ENCODE measurements around the gene FAR2. TPM values are rescaled to one million over a fixed set of nuclear protein-coding genes. Genes with fewer than 3 reads are reported as not detected.

The FAR2 gene
- polyA plus RNA-seq, 1 of the 3 experiments (the other 2 are of a cell fraction): 7.4 TPM

- no peaks in the 10 kb centered on the region for H3K36me3 ChIP-seq (replicated peaks in 1 of 2; ENCODE audit: control insufficient read depth in 1 of 2, insufficient read depth in 2 of 2, low read length in 1 of 2)
- CTCF ChIA-PET: interaction anchor here (1.1 to 1.2 kb wide), 2 partner anchors 9 to 227 kb away, joined by 3 read pairs; no protein-coding TSS in a partner anchor
- H3K27ac ChIP-seq (ENCODE audit: low read depth in 2 of 2, low read length in 1 of 2): no peak overlapping the region
- H3K9ac ChIP-seq: no peak overlapping the region
- no peaks in the 10 kb centered on the region; a peak in 1 of 4 replicates for H3K4me1 ChIP-seq (ENCODE audit: control insufficient read depth in 1 of 2, insufficient read depth in 2 of 2, low read depth in 1 of 2, low read length in 1 of 2)
- H3K4me2 ChIP-seq: no peak overlapping the region
- H3K9me2 ChIP-seq: no peaks in the 10 kb centered on the region
- WGBS (ENCODE audit: low lambda C conversion rate): 63% methylated on average over 2 of the region's 2 CpGs
- no peak overlapping the region for H3K4me3 ChIP-seq (ENCODE audit: low read depth in 2 of 2, low read length in 1 of 2)
- no peaks in the 10 kb centered on the region for H3K79me2 ChIP-seq (ENCODE audit: insufficient read depth)
- no peaks in the 10 kb centered on the region for H3K9me3 ChIP-seq
- no peak overlapping the region for H2AFZ ChIP-seq (ENCODE audit: low read depth)
- POLR2A ChIA-PET: no interaction called here
- no peak for DNase-seq
- H3K27me3 ChIP-seq (ENCODE audit: insufficient read depth): no peaks in the 10 kb centered on the region
- H3F3A ChIP-seq (replicated peaks; ENCODE audit: insufficient read depth): no peaks in the 10 kb centered on the region
- no peaks in the 10 kb centered on the region for H4K20me1 ChIP-seq (ENCODE audit: insufficient read depth)
- TF ChIP-seq EZH2phosphoT487 (IDR thresholded peaks at IDR 0.05; ENCODE audit: borderline replicate concordance, low read depth): no peak
Observed at GRCh38 chr12:29299633-29300032, 150.6 kb downstream of the FAR2 start.

DNA sequence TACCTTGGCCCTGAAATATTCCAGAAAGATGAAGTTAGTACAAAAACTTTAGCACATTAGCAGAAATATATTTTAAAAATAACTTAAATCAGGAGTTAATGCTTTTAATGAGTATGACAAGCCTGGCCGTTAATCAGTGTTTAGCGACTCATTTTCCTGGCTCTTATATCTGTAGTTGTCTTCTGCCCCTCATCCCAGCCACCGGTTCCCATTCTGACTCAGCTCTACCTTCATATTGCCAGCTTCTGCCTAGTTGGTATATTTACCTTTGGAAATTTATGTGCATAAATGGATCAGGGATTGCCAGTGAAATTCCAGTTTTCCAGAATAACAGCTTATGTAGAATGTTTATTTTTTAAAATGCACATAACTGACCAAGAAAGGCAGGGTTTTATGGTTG, 152.0 kb downstream of the FAR2 start:
- H3K4me2 ChIP-seq: no peak overlapping the region
- no peaks in the 10 kb centered on the region for H3K27me3 ChIP-seq (ENCODE audit: insufficient read depth)
- WGBS (ENCODE audit: low lambda C conversion rate): 76% methylated on average over 3 of the region's 3 CpGs
- no peak for DNase-seq
- H2AFZ ChIP-seq (ENCODE audit: low read depth): no peak overlapping the region
- H3K4me3 ChIP-seq (ENCODE audit: low read depth in 2 of 2, low read length in 1 of 2): no peak overlapping the region
- no peak overlapping the region for H3K9ac ChIP-seq
- H3K79me2 ChIP-seq (ENCODE audit: insufficient read depth): no peaks in the 10 kb centered on the region
- TF ChIP-seq, protein P1, sequence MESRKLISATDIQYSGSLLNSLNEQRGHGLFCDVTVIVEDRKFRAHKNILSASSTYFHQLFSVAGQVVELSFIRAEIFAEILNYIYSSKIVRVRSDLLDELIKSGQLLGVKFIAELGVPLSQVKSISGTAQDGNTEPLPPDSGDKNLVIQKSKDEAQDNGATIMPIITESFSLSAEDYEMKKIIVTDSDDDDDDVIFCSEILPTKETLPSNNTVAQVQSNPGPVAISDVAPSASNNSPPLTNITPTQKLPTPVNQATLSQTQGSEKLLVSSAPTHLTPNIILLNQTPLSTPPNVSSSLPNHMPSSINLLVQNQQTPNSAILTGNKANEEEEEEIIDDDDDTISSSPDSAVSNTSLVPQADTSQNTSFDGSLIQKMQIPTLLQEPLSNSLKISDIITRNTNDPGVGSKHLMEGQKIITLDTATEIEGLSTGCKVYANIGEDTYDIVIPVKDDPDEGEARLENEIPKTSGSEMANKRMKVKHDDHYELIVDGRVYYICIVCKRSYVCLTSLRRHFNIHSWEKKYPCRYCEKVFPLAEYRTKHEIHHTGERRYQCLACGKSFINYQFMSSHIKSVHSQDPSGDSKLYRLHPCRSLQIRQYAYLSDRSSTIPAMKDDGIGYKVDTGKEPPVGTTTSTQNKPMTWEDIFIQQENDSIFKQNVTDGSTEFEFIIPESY (IDR thresholded peaks at IDR 0.05; ENCODE audit: borderline replicate concordance, low read depth): no peak
- TF ChIP-seq GABPA (IDR thresholded peaks at IDR 0.05; ENCODE audit: low read depth): no peak
- no peak for TF ChIP-seq RFX5 (IDR thresholded peaks at IDR 0.05; ENCODE audit: low read length)
- TF ChIP-seq MEF2A (IDR thresholded peaks at IDR 0.05; ENCODE audit: borderline replicate concordance, low read depth): no peak
- CTCF ChIA-PET: no interaction called here
- POLR2A ChIA-PET: no interaction called here
- H3K9me3 ChIP-seq: no peaks in the 10 kb centered on the region
- no peaks in the 10 kb centered on the region; a peak in 1 of 4 replicates for H3K4me1 ChIP-seq (ENCODE audit: control insufficient read depth in 1 of 2, insufficient read depth in 2 of 2, low read depth in 1 of 2, low read length in 1 of 2)
- no peaks in the 10 kb centered on the region for H4K20me1 ChIP-seq (ENCODE audit: insufficient read depth)
- H3K27ac ChIP-seq (ENCODE audit: low read depth in 2 of 2, low read length in 1 of 2): no peak overlapping the region
- H3K9me2 ChIP-seq: no peaks in the 10 kb centered on the region
- H3K36me3 ChIP-seq (replicated peaks in 1 of 2; ENCODE audit: control insufficient read depth in 1 of 2, insufficient read depth in 2 of 2, low read length in 1 of 2): no peaks in the 10 kb centered on the region
- no peaks in the 10 kb centered on the region for H3F3A ChIP-seq (replicated peaks; ENCODE audit: insufficient read depth)

DNA sequence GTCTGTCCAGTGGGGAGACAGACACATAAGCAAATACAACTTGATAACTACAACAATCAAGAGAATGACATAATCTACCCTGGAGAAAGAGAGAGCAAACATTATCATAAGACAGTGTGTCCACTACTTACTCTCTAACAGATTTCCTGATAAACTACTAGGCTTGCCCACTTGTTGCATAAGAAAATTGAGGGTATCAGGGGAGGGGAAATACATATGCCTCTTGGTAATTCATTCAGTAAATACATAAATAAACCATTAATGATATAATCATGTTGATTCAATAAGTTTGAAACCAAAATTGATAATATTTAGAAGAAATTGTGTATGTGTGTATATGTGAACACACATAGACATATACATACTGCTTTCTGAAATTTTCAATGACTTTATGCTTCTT, 155.3 kb downstream of the FAR2 start:
- H3K9me3 ChIP-seq: no peaks in the 10 kb centered on the region
- no peaks in the 10 kb centered on the region; a peak in 1 of 4 replicates for H3K4me1 ChIP-seq (ENCODE audit: control insufficient read depth in 1 of 2, insufficient read depth in 2 of 2, low read depth in 1 of 2, low read length in 1 of 2)
- CTCF ChIA-PET: interaction anchor here (5.6 kb wide), 1 partner anchor 13 kb away, joined by 36 read pairs; no protein-coding TSS in a partner anchor
- TF ChIP-seq GABPA (IDR thresholded peaks at IDR 0.05; ENCODE audit: low read depth) (no peak), EZH2phosphoT487 (IDR thresholded peaks at IDR 0.05; ENCODE audit: borderline replicate concordance, low read depth) (no peak), JUND (IDR thresholded peaks at IDR 0.05) (no peak), GATA2 (CRISPR knock-in tag; IDR thresholded peaks at IDR 0.05) (no peak), MAX (IDR thresholded peaks at IDR 0.05; ENCODE audit: low read depth) (no peak), TAF1 (IDR thresholded peaks at IDR 0.05; ENCODE audit: borderline replicate concordance, low read depth, low read length) (no peak)
- TF ChIP-seq, protein P2, sequence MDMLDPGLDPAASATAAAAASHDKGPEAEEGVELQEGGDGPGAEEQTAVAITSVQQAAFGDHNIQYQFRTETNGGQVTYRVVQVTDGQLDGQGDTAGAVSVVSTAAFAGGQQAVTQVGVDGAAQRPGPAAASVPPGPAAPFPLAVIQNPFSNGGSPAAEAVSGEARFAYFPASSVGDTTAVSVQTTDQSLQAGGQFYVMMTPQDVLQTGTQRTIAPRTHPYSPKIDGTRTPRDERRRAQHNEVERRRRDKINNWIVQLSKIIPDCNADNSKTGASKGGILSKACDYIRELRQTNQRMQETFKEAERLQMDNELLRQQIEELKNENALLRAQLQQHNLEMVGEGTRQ (IDR thresholded peaks at IDR 0.05; ENCODE audit: borderline replicate concordance, low read depth, low read length): no peak
- TF ChIP-seq, protein P3, sequence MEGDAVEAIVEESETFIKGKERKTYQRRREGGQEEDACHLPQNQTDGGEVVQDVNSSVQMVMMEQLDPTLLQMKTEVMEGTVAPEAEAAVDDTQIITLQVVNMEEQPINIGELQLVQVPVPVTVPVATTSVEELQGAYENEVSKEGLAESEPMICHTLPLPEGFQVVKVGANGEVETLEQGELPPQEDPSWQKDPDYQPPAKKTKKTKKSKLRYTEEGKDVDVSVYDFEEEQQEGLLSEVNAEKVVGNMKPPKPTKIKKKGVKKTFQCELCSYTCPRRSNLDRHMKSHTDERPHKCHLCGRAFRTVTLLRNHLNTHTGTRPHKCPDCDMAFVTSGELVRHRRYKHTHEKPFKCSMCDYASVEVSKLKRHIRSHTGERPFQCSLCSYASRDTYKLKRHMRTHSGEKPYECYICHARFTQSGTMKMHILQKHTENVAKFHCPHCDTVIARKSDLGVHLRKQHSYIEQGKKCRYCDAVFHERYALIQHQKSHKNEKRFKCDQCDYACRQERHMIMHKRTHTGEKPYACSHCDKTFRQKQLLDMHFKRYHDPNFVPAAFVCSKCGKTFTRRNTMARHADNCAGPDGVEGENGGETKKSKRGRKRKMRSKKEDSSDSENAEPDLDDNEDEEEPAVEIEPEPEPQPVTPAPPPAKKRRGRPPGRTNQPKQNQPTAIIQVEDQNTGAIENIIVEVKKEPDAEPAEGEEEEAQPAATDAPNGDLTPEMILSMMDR (IDR thresholded peaks at IDR 0.05): no peak
- TF ChIP-seq, protein P4, sequence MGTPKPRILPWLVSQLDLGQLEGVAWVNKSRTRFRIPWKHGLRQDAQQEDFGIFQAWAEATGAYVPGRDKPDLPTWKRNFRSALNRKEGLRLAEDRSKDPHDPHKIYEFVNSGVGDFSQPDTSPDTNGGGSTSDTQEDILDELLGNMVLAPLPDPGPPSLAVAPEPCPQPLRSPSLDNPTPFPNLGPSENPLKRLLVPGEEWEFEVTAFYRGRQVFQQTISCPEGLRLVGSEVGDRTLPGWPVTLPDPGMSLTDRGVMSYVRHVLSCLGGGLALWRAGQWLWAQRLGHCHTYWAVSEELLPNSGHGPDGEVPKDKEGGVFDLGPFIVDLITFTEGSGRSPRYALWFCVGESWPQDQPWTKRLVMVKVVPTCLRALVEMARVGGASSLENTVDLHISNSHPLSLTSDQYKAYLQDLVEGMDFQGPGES (IDR thresholded peaks at IDR 0.05; ENCODE audit: low read depth, low read length): no peak

More for the DNA sequence above, 155.3 kb downstream of the FAR2 start:
- Histone ChIP-seq H3K4me2 (no peak overlapping the region), H3K79me2 (ENCODE audit: insufficient read depth) (no peaks in the 10 kb centered on the region), H3K9ac (no peak overlapping the region), H3K27ac (ENCODE audit: low read depth in 2 of 2, low read length in 1 of 2) (no peak overlapping the region), H3K36me3 (replicated peaks in 1 of 2; ENCODE audit: control insufficient read depth in 1 of 2, insufficient read depth in 2 of 2, low read length in 1 of 2) (no peaks in the 10 kb centered on the region), H3K27me3 (ENCODE audit: insufficient read depth) (no peaks in the 10 kb centered on the region), H2AFZ (ENCODE audit: low read depth) (no peak overlapping the region), H3F3A (replicated peaks; ENCODE audit: insufficient read depth) (no peaks in the 10 kb centered on the region), H3K4me3 (ENCODE audit: low read depth in 2 of 2, low read length in 1 of 2) (no peak overlapping the region), H3K9me2 (no peaks in the 10 kb centered on the region), H4K20me1 (ENCODE audit: insufficient read depth) (no peaks in the 10 kb centered on the region)
- POLR2A ChIA-PET: interaction anchor here (0.6 kb wide), 1 partner anchor 160 kb away, joined by 3 read pairs; no protein-coding TSS in a partner anchor
- no peak for DNase-seq
